SU-DHL-6 (cell line): ENCODE data around the gene SLC6A11.

Source experiments
- H2AFZ ChIP-seq: fragments of 200-600 bp; sonication (generic); 2 replicates; pipeline ENCODE4 v1.6.1; 2014; ENCODE audit warnings: low read depth, mild to moderate bottlenecking, moderate library complexity, mixed read lengths, antibody characterized with exemption, low read length; ENCODE audit not compliant: severe bottlenecking
- H3F3A ChIP-seq: fragments of 200-600 bp; shearing (Covaris generic); 2 replicates; pipeline ENCODE4 v1.6.0; 2016; ENCODE audit warnings: antibody characterized with exemption, mild to moderate bottlenecking; ENCODE audit not compliant: insufficient read depth
- H3K27ac ChIP-seq: fragments of 200-600 bp; sonication (generic); 2 replicates; pipeline ENCODE4 v1.5.1; 2016; ENCODE audit warnings: low read depth, mild to moderate bottlenecking, low read length, moderate library complexity, mixed read lengths
- H3K27me3 ChIP-seq: fragments of 200-600 bp; sonication (generic), shearing (Covaris generic); 2 replicates; pipeline ENCODE4 v1.6.0; 2014; ENCODE audit warnings: mild to moderate bottlenecking, low read length
- H3K36me3 ChIP-seq: fragments of 200-600 bp; sonication (generic); 2 replicates; pipeline ENCODE4 v1.6.1; 2014; ENCODE audit warnings: mild to moderate bottlenecking, low read length, mixed read lengths
- H3K4me2 ChIP-seq: fragments of 300-600, 200-600 bp; shearing (Covaris generic), sonication (generic); 2 replicates; pipeline ENCODE4 v1.6.0; 2014; ENCODE audit warnings: low read length, low read depth, mild to moderate bottlenecking; ENCODE audit not compliant: poor library complexity, severe bottlenecking
- H3K4me3 ChIP-seq: fragments of 200-600 bp; sonication (generic); 2 replicates; pipeline ENCODE4 v1.5.1; 2014; ENCODE audit warnings: antibody characterized with exemption, low read length, mild to moderate bottlenecking, mixed read lengths; ENCODE audit not compliant: insufficient read depth, poor library complexity, severe bottlenecking
- H3K79me2 ChIP-seq: fragments of 200-600 bp; sonication (generic); 2 replicates; pipeline ENCODE4 v1.6.1; 2014; ENCODE audit warnings: mild to moderate bottlenecking, low read length, moderate library complexity; ENCODE audit not compliant: insufficient read depth
- H3K9ac ChIP-seq: fragments of 200-600 bp; sonication (generic); 2 replicates; pipeline ENCODE4 v1.7.0; 2014; ENCODE audit warnings: mild to moderate bottlenecking, low read length
- H3K9me2 ChIP-seq: fragments of 200-600 bp; sonication (generic); replicated peaks from 2 replicates; pipeline ENCODE4 v1.6.1; 2014; ENCODE audit warnings: low read length; ENCODE audit not compliant: insufficient read depth
- H3K9me3 ChIP-seq: fragments of 200-600 bp; sonication (generic); 2 replicates; pipeline ENCODE4 v1.6.1; 2014; ENCODE audit warnings: low read length, mixed read lengths; ENCODE audit not compliant: insufficient read depth
- H4K20me1 ChIP-seq: fragments of 200-600 bp; sonication (generic); 2 replicates; pipeline ENCODE4 v1.6.1; 2014; ENCODE audit warnings: low read depth, mild to moderate bottlenecking, antibody characterized with exemption, low read length, moderate library complexity, mixed read lengths
- CTCF ChIP-seq: fragments of 200-600 bp; sonication (generic); IDR thresholded peaks from one replicate; pipeline ENCODE4 v1.5.1; 2017; ENCODE audit warnings: antibody characterized with exemption, mild to moderate bottlenecking, low read length, moderate library complexity; ENCODE audit not compliant: insufficient read depth, poor library complexity, severe bottlenecking
- EZH2phosphoT487 ChIP-seq: fragments of 200-600 bp; sonication (generic), shearing (Covaris generic); conservative IDR thresholded peaks from 2 replicates; pipeline ENCODE4 v1.6.1; 2018; ENCODE audit warnings: mild to moderate bottlenecking, antibody characterized with exemption, low read length, moderate library complexity, mixed read lengths

SLC6A11 gene

GRCh38 chr3:10855871-10856662 lies 40.0 kb downstream of the SLC6A11 start:
- no peak for TF ChIP-seq EZH2phosphoT487
- no peak for TF ChIP-seq CTCF
- no peaks in the 10 kb centered on the region for H3K9me2 ChIP-seq
- no peaks in the 10 kb centered on the region for H4K20me1 ChIP-seq
- H3K4me2 ChIP-seq, result no peak overlapping the region
- no peaks in the 10 kb centered on the region for H3F3A ChIP-seq
- H3K4me3 ChIP-seq, result no peak overlapping the region
- H3K27me3 ChIP-seq, result no peaks in the 10 kb centered on the region
- no peaks in the 10 kb centered on the region for H3K9me3 ChIP-seq
- H3K79me2 ChIP-seq, result no peaks in the 10 kb centered on the region
- H3K27ac ChIP-seq, result no peak overlapping the region
- H3K36me3 ChIP-seq, result no peaks in the 10 kb centered on the region
- no peak overlapping the region for H3K9ac ChIP-seq
- H2AFZ ChIP-seq, result no peak overlapping the region

- Histone ChIP-seq H3K27me3 (no peaks in the 10 kb centered on the region), H4K20me1 (no peaks in the 10 kb centered on the region), H2AFZ (no peak overlapping the region), H3K4me3 (no peak overlapping the region), H3K4me2 (no peak overlapping the region), H3K79me2 (no peaks in the 10 kb centered on the region), H3K27ac (no peak overlapping the region), H3F3A (no peaks in the 10 kb centered on the region), H3K36me3 (no peaks in the 10 kb centered on the region), H3K9me3 (no peaks in the 10 kb centered on the region), H3K9me2 (no peaks in the 10 kb centered on the region), H3K9ac (no peak overlapping the region)
- no peak for TF ChIP-seq EZH2phosphoT487
- TF ChIP-seq CTCF, result no peak
These were observed 41.2 kb downstream of the SLC6A11 start for GRCh38 chr3:10857235-10857634.

- no peak overlapping the region for H3K4me2 ChIP-seq
- H3K36me3 ChIP-seq, result no peaks in the 10 kb centered on the region
- H3K79me2 ChIP-seq, result no peaks in the 10 kb centered on the region
- no peak overlapping the region for H3K4me3 ChIP-seq
- H2AFZ ChIP-seq, result no peak overlapping the region
- H3K9me3 ChIP-seq, result no peaks in the 10 kb centered on the region
- no peaks in the 10 kb centered on the region for H3K9me2 ChIP-seq
- TF ChIP-seq CTCF (no peak), EZH2phosphoT487 (no peak)
- H4K20me1 ChIP-seq, result no peaks in the 10 kb centered on the region
- H3K9ac ChIP-seq, result no peak overlapping the region
- H3F3A ChIP-seq, result no peaks in the 10 kb centered on the region
- H3K27me3 ChIP-seq, result no peaks in the 10 kb centered on the region
- no peak overlapping the region for H3K27ac ChIP-seq
These were observed 42.1 kb downstream of the SLC6A11 start for GRCh38 chr3:10858091-10858490.
